Neural cell (in vitro differentiated cells): ENCODE measurements around the gene SRPK1.

Experiments used
- EP300 ChIP-seq: fragments of 450-650 bp; conservative IDR thresholded peaks from 2 replicates; pipeline ENCODE4 v1.6.1; 2014; ENCODE audit warnings: antibody characterized with exemption, mild to moderate bottlenecking, moderate library complexity; ENCODE audit not compliant: poor library complexity, severe bottlenecking
- TF ChIP-seq, protein P1 (sequence below): fragments of 450-650 bp; IDR thresholded peaks from 2 replicates; pipeline ENCODE4 v1.5.1; 2014; ENCODE audit warnings: antibody characterized with exemption, mild to moderate bottlenecking, moderate library complexity; ENCODE audit not compliant: poor library complexity, severe bottlenecking

DNA sequence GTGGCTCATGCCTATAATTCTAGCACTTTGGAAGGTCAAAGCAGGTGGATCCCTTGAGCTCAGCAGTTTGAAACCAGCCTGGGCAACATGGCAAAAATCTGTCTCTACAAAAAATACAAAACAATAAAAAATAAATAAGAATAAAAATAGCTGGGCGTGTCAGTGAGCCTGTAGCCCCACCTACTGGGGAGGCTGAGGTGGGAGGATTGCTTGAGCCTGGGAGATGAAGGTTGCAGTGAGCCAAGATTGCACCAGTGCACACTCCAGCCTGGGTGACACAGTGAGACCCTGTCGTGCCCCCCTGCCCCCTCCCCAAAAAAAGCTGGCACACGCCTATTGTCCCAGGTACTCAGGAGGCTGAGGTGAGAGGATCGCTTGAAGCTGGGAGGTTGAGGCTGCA, 35.1 kb upstream of the SRPK1 start:
- no peak for TF ChIP-seq EP300
- TF ChIP-seq, protein P1, sequence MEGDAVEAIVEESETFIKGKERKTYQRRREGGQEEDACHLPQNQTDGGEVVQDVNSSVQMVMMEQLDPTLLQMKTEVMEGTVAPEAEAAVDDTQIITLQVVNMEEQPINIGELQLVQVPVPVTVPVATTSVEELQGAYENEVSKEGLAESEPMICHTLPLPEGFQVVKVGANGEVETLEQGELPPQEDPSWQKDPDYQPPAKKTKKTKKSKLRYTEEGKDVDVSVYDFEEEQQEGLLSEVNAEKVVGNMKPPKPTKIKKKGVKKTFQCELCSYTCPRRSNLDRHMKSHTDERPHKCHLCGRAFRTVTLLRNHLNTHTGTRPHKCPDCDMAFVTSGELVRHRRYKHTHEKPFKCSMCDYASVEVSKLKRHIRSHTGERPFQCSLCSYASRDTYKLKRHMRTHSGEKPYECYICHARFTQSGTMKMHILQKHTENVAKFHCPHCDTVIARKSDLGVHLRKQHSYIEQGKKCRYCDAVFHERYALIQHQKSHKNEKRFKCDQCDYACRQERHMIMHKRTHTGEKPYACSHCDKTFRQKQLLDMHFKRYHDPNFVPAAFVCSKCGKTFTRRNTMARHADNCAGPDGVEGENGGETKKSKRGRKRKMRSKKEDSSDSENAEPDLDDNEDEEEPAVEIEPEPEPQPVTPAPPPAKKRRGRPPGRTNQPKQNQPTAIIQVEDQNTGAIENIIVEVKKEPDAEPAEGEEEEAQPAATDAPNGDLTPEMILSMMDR, result no peak
